GM04503 (cell line): ENCODE data around the gene MYO6.
A peak's percentile ranks its signal among the peaks of the same experiment; 100 is the strongest.
"Not testable (repeated sequence)": the region's sequence is repeated elsewhere in the genome, so short reads cannot be mapped to it uniquely, and the experiment has no call there.

Source experiments
- DNase-seq: peaks from one replicate; pipeline ENCODE4 v3.0.0-alpha.2; 2012; ENCODE audit warnings: low read depth

The MYO6 gene

DNA sequence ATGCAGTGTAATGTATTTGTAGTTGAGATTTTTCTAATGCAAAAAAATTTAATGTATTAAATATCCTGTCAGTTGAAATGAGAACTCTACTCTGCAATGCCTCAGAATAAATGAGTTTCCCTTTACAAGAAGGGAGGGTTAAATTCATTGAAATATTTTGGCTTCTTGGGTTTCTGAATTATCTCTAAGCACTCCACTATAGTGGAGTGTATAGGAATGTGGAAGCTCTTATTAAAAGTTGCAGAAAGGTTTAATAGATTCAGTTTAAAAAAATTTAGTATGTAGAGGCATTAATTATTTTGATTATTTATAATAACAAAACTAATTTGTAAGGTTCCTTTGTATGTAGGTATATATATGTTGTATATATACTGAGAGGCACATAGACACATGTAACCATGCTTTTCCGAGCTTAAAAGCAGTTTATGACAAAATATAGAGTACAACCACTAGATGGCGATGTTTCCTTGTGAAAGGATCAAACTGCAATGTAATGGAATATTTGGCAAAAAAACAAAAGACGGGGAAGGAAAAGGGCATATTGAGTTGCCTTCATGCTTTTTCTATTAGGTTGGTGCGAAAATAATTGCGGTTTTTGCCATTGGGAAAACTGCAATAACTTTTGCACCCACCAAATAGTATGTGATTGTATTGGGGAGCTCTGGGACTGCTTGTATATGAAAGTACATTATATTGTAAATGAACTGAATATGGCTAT, 144.2 kb downstream of the MYO6 start:
- peak; percentile 16 for DNase-seq

DNA sequence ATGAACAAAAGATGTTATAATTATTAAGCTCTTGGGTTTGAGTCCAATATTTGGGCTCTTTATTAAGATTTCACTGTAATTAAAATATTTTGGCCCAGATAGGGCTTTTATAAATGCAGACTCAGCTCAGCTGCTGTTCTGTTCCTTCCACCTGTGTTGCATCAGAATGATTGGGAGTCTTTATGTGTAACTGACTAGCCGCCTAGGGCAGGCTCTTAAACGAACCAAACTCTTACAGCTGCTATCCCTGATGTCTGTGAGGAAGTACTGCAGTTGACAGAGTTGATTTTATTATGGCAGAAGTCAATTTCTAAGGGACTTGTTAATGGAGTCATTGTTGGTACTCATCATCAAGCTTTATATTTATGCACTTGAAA, 144.7 kb downstream of the MYO6 start:
- DNase-seq, result no peak

DNA sequence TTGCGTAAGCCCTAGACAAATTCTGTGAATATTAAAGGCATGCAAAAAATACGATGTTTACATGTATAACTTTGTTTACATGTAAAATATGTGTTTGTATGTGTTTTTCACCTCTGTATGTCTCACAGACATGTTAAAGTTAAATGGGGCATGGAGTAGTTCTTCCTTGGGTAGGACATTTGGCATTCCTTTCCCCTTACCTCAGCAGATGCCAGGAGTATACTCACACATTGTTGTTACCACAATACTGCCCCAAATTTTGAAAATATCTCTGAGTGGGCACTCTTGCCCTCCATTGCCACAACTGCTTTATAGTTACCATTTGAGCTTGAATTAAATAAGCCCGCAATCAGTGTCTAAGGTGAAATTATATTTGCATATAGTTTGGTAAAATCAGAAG, 147.5 kb downstream of the MYO6 start:
- DNase-seq, result no peak

DNA sequence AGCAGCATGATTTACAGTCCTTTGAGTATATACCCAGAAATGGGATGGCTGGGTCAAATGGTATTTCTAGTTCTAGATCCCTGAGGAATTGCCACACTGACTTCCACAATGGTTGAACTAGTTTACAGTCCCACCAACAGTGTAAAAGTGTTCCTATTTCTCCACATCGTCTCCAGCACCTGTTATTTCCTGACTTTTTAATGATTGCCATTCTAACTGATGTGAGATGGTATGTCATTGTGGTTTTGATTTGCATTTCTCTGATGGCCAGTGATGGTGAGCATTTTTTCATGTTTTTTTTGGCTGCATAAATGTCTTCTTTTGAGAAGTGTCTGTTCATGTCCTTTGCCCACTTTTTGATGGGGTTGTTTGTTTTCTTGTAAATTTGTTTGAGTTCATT, 151.2 kb downstream of the MYO6 start:
- not testable (repeated sequence) for DNase-seq

DNA sequence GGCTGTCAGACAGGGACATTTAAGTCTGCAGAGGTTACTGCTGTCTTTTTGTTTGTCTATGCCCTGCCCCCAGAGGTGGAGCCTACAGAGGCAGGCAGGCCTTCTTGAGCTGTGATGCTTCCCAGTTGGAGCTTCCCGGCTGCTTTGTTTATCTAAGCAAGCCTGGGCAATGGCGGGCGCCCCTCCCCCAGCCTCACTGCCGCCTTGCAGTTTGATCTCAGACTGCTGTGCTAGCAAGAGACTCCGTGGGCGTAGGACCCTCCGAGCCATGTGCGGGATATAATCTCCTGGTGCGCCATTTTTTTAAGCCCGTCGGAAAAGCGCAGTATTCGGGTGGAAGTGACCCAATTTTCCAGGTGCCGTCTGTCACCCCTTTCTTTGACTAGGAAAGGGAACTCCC, 156.1 kb downstream of the MYO6 start:
- DNase-seq, result not testable (repeated sequence)

DNA sequence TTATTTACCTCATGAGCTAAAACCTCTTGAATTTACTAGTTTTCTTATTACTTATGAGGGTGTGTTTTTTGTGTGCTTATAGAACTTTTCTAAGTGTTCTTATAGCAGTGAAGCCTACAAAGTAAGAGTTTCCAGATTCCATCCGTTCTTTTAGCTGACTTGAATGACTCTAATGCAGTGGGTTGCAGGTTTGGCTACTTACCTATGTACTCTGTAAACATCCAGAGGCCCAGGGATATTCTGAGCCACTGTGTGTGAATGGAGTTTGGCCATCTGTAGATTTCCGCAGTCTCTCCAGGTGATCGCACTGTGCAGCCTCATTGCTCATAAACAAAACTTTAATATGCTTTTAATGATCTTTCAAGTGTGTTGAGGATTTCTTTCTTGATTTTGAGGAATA, 157.8 kb downstream of the MYO6 start:
- DNase-seq, result no peak

DNA sequence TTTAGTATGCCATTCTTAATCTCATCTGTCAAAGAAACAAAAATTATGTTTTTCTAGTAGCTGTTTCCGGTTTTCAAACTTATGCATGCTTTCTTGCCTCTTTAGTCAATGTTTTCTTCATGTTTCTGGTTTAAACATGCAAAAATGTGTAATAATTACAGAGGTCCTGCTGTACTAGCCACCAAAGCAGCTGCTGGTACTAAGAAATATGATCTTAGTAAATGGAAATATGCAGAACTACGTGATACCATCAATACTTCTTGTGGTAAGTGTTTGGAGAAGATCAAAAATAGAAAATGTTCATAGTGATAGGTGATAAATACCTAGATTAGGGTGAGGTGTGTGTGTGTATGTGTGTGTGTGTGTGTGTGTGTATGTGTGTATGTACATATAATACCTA, 158.4 kb downstream of the MYO6 start:
- DNase-seq, result no peak

DNA sequence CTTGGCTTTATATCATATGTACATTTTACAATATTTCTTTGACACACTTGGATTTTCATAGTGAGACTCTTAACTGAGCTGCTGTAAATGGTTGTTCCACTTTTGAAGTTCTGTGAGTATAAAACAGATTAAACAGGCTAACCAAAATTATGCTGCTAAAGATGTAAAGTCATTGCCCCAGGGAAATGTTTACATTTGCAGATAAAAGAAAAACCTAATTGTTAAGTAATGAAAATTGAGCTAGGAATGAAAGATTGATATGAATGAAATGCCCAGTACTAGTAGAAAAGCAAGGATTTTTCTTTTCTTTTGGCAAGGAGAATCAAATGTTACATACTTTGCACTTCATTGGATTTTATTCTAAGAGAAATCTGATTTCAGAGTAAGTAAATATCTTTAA, 164.0 kb downstream of the MYO6 start:
- DNase-seq, result no peak

DNA sequence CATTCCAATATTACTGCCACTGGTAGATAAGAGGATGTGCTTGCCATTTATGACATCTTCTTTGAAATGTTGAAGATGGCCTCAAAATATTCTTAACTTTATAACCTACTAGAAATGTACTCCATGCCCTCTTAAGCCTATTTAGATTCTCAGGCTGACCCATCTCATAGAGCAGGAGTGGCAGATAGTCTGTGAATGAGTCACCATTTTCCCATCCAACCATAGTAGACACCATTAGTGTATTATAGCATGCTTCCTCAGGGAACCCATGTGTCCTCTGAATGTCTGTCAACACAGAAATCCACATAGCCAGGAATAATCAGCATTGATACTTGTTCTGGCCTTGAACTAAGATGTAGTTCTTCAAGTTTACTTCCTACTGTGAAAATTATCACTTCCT, 173.2 kb downstream of the MYO6 start:
- DNase-seq, result no peak

DNA sequence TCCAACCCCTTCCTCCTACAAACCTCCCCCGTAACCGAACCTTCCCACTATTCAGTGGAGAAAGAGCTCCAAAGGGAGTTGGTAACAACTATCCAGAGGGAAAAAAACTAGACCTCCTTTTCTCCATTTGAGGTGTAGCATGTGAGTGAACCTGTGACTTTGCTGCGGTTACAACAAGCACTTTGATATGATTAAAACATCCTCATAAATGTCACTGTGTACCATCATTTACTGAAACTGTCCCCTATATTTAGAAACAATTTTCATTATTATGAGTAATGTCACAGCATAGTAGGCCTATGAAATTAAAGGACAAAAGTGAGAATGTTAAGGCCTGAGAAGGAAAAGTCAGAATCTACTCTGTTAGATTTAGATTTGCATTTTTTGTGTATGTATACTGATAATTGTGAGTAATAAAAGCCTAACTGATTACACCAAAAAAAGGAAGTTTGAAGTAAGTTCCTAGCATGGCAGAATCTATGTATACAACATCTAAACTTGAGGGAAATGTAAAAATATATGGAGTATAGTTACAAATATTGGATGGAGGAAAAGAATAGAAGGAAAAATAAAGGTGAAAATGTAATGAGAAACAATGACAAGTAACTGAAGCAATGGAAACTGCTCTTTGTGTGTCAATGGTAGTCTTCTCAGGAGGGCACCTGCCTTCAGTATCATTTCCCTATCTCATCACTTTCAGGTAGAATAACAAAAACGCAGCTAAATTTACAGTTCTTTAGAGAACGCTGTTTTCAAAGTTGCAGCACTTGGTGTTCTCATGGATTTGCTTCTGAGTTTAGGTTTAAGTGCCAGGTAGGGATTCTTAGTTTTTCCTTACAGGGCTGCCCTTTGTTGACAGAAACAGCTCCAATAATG, 177.5 kb downstream of the MYO6 start:
- DNase-seq, result no peak

DNA sequence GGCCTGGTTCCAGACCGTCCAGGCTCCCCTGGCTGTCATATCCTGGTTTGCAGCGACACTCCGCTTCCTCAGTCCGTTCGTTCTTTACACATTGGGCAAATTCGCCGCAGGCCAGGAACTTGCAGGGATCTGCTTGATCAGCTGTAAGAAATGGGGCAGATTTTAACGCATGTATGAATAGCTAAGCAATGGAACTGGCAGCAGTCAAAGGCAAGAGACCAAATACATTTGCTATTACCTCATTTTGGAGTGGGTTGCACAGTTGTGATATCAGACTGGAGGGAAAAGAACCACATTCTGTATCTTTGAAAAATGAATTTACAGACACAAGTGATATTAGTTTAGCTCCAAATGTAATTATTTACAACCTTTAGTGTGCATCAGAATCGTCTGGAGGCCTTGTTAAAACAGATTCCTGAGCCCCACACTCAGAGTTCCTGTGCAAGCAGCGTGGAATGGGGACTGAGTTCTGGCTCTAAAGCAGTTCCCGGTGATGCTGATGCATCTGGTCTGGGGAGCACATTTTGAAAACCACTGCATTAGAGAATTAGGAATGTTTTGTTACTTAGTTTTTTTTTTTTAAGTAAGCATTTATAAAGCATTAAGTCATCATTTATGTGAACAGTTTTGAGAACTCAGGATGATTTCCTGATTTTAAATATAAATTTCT, 182.1 kb downstream of the MYO6 start:
- no peak for DNase-seq

DNA sequence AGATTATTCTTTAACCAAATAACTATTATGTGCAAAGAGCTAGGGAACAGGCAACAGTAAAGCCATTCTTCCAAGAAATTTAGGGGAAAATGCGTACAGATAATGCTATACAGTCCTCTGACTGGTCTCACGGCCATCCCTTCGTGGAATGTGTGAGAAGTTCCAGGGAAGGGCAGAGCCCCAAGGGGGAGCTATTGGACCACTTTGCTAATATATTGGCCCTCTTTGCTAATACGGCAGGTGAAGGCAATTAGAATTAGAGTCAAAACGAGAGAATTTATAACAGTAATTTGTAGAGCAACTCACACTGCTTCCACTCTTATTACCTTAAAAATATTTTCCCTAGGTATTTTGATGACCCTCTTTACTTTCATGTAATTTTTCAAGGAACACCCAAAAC, 183.0 kb downstream of the MYO6 start:
- no peak for DNase-seq

DNA sequence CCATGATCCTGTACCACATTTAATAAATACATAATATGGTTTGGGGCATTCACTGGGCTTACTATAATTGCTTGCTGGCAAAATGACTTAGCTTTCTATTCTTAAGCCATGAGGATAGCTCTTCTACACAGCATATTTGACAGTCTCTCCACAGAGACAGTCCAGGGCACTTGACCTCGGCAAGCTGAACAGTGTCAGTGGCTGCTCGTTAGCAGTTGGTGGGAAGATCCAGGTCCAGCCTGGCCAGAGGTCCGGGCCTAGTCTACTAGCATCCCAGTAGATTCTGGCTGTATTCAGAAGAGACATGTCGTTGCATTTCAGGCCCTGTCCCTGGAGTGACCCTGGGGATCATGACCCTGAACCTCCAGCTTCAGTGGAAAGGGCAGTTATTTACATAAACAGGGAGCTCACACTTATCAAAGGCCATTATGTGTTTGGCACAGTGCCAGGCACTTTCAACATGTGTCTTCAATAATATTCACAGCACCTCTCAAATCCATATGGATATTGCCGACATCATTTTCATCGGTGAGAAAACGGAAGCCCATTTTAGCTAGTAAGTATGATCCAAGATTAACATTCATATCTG, 184.4 kb downstream of the MYO6 start:
- DNase-seq, result no peak

DNA sequence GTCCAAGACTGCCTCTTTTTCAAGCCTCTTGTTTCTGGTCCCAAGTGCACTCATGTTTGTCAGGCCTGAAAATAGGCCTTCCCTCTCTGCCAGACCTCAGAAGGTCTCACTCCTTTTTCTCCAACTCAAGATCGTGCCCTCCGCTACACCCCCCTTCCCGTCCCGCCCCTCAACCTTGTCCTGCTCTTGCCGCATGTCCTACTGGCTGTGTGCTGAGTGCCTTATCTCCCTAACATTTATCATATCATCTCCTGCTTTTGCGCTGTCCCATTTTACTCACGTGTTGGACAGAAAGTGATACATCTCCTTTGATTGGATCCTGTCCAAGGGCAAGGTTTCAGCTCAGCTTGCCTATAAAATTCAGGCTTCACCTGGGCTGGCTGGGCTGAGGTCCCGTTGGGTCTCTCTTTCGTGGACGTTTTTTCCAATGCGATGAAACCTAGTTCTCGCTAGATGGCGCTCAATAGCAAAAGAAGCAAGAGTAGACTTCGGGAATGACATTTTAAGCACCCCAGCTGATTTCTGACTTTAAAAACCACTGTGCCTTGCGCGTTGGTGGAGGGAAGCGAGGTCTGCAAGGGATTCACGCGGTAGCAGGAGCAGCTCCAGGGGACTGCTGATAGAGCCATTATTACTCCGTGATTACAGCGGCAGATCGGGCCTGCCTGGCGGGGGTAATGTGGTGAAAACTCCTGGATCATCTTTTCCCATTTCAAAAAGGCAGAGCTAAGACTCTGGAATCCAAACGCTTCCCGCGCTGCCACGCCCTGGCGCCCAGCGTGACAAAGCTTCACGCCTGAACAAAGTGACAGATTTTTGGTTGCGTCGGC, 185.8 kb downstream of the MYO6 start:
- peak; percentile 27 for DNase-seq

DNA sequence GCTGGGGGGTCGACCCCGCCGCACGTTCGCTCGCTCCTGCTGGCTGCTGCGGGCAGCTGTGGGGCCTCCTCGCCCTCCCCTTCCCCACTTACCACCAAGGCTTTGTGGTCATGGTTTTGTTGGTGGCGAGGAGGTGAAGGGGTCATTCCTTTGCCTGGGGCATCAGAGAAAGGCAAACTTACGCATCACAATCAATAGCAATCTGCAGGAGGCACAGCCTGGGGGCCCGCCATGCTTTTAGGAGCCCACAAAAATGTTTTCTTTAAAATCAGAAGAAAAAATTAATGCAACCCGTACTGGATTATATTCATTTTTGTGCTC, 186.4 kb downstream of the MYO6 start:
- DNase-seq, result no peak

DNA sequence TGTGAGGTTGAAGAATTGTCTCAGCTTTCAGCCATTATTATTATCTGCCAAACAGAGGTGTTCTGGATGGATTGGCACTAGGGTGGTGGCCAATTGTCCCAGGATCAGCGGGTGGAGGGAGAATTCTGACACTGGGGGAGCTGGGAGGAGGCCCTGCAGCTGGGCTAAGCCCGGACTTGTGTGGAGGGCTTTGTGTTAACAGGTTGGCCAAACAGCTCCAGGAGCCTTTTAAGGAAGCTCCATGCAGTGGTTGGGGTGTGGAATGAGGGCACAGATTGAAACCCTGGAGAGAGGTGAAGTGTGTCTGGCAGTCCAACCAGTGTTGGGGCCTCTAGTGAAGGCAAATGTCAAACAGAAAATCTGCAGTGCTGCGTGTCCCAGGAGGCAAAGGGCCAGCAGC, 187.6 kb downstream of the MYO6 start:
- no peak for DNase-seq

DNA sequence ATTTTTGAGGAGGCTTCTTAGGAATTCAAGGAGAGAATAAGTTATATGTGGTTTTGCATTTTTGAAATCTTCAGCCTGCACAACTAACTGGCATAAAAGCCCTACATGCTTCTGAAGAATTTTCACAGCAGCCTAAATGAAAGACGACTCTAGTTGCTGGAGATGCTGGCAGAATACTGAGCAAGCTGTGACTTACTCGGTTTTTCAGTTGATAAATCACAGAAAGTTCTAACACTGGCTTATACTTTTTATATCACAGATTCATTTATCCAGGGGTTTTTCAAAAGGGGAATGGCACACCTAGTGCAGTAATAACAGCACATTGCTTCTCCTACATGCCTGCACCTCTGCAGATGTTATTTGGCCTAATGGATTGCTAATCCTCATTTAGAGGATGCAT, 188.8 kb downstream of the MYO6 start:
- DNase-seq, result no peak

DNA sequence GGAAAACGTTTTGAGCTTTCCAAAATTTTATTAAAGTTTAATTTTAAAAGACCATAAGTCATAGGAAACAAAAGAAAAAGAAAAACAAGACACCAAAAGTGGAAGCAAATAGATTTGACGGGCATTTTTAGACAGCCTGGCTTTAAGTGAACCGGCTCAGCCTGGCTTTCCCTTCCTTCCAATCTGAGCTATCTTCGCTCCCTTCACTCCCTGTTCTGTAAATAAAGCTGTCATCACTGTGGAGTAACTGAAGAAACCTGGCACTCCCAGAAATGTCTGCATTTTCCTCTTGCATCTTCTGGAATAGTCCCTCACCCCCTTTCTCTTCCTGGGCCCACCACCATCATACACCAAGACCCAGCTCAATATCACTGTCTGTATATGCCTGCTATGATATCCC, 191.5 kb downstream of the MYO6 start:
- no peak for DNase-seq

DNA sequence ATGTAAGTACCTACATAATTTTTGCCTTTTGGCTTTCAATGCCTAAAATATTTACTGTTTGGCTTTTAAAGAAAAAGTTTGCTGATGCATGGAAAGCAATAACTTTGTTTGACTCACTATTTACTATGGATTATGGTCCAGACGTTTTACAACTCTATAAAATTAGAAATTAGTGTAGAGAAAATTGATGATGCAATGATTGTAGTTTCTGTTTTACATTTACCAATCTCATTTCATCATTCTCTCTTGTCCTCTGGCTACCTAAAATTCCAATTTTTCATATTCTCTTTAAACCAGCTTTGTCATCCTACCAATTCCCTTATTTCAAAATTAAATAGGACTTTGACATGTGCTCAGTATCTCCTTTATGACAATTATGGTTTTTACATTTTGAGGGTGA, 192.5 kb downstream of the MYO6 start:
- DNase-seq, result no peak

DNA sequence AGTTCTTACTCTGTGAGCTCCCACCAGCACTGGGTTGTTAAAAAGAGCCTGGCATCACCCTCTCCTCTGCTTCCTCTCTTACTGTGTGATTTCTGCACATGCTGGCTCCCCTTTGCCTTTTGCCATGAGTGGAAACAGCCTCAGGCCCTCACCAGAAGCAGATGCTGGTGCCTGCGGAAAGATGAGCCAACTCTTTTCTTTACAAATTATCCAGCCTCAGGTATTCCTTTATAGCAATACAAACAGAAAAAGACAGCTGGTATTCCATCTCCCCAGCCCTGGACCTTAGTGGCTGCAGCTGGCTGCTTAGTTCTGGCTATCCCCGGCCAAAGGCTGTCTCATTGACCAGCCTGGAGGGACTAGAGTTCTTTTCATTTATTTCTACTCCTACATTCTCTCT, 194.3 kb downstream of the MYO6 start:
- no peak for DNase-seq

DNA sequence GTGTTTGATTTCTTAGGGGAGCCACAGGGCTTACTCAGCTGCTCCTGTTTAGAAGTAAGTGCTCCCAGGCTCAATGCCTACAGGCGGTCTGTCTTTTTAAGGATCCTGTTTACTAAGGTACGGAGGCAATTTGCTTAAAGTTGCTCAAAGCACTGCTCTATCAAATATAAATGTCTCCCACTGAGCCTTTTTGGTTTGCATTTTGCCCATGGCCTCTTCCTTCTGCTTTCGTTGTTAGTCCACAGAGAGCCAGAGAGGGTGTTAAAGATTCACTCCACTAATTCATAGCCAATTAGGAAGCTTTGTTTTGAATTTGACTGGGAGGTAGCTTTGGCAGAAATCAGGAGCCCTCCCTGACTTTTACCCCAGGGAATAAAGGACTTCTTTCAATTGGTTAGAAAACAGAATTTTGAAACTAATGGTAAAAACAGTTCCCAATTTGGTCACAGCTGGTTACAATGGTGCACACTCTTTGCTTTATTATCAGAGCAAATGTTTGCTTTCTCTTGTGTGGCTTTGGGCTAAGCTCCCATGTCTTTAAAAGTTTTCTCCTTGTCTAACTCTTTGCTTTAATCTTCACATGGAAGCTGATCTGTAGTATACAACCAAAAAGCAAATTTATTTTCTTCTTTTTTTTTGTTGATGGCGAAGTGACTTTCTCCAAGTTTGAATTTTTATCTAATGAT, 197.2 kb downstream of the MYO6 start:
- DNase-seq, result no peak
